ENCODE results near the gene CPSF2.

CPSF2 gene

DNA sequence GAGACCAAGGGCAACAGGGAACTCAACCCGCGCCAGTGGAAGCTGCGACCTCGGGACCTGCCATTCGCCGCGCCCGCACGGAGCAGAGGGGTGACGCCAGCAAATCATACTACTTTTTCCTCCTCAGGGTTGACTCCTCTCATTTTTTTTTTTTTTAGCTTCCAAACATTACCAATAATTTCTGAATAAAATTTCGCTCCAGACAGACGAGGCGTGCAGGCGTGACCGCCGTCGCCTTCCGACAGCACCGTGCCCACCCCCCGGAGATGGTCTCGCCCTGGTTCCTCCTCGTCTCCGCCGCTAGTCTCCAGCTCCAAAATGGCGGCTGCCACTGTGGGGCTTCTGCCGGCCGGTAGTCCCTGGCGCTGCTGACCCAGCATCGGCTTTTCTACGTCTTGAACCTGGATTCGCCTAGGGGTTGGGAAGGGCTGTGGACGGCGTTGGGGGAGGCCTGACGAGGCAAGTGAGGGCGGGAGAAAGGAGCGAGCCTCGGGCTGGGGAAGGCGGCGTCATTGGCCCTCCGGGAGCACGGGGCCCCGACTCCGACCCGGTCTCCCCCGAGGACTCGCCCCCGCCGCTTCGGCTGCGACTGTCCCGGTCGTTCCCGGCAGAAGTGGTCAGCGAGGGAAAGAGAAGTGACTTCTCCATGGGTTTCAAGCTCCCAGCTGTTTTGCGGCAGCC, at the start of gene CPSF2, which contains the start of gene NDUFB1:
CPSF2 (plus strand) TSS at position 300 of the 681 bp plus-strand sequence. CDS start 9,016 bp downstream, outside the sequence.
NDUFB1 (minus strand) TSS at position 37 of the 681 bp plus-strand sequence. CDS start 4,069 bp downstream, outside the sequence.
- in situ Hi-C loops (cut with MboI; ENCODE audit: low sequenced_read_pairs, unreplicated experiment): no loop called here
- TF ChIP-seq, protein P1, sequence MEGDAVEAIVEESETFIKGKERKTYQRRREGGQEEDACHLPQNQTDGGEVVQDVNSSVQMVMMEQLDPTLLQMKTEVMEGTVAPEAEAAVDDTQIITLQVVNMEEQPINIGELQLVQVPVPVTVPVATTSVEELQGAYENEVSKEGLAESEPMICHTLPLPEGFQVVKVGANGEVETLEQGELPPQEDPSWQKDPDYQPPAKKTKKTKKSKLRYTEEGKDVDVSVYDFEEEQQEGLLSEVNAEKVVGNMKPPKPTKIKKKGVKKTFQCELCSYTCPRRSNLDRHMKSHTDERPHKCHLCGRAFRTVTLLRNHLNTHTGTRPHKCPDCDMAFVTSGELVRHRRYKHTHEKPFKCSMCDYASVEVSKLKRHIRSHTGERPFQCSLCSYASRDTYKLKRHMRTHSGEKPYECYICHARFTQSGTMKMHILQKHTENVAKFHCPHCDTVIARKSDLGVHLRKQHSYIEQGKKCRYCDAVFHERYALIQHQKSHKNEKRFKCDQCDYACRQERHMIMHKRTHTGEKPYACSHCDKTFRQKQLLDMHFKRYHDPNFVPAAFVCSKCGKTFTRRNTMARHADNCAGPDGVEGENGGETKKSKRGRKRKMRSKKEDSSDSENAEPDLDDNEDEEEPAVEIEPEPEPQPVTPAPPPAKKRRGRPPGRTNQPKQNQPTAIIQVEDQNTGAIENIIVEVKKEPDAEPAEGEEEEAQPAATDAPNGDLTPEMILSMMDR (IDR thresholded peaks at IDR 0.05; ENCODE audit: borderline replicate concordance, control extremely low read depth, extremely low read depth, insufficient read depth, missing control alignments): no peak

DNA sequence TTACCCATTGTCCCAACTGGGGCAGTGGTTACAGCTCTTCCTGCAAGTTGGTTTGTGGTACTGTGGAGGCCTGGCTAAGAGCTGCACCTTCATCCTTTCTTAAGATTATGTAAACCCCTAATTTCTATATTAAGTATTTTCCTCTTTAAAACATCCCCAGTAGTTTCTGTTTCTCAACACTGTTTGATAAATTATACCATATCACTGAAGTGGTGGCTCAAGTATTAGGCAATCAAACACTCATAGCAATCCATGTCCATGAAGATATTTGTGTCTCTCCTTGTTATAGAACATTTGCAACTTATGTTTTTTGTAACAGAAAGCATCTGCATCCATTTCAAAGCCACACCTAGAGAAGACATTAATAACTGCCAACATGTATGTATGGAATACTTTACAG, 47.2 kb upstream of the CPSF2 start:
- no peak for DNase-seq (ENCODE audit: low spot score)
- in situ Hi-C loops (cut with MboI; ENCODE audit: low sequenced_read_pairs, unreplicated experiment): no loop called here
- TF ChIP-seq, protein P1 (IDR thresholded peaks at IDR 0.05; ENCODE audit: borderline replicate concordance, control extremely low read depth, extremely low read depth, insufficient read depth, missing control alignments): no peak

More for the DNA sequence above, at the start of gene CPSF2, which contains the start of gene NDUFB1:
- peak; percentile 95 for DNase-seq (ENCODE audit: low spot score)

DNA sequence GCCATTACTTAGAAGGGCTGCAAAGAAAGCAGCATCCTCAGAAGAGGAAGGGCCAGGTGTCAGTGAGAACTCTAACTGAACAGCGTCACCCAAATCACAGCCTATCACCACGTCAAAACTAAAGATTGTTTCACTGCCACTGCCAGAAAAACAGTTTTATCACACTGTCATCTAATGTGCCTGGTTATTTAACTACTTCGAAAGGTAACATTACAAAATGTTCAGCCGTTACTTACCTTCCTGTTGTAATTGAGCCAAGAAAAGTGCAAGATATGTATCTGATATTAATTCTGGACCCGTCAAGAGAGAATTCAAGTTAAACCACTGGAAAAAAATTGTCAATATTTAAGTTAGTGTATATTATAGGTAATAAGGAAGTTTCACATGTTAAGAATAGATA, 33.3 kb upstream of the CPSF2 start:
- TF ChIP-seq, protein P1 (IDR thresholded peaks at IDR 0.05; ENCODE audit: borderline replicate concordance, control extremely low read depth, extremely low read depth, insufficient read depth, missing control alignments): no peak
- DNase-seq (ENCODE audit: low spot score): no peak

DNA sequence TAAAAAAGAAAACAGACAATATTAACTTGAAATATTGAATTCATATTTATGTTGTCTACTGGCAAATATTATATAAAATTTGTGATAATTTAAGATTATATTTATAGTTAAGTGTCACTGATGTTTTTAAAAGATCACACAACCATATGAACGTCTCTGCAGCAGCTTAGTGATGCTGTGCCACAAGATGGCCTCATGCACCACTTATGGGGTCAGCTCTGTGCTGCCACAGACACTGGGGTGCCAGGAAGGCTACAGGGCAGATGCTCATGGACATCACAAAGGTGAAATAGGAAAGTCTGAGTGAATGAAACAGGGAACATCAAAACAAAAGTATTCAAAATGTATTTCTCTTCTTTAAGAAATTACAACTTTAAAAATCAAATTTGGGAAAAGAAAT, 28.4 kb upstream of the CPSF2 start:
- in situ Hi-C loops (cut with MboI; ENCODE audit: low sequenced_read_pairs, unreplicated experiment): no loop called here
- no peak for DNase-seq (ENCODE audit: low spot score)
- TF ChIP-seq, protein P1 (IDR thresholded peaks at IDR 0.05; ENCODE audit: borderline replicate concordance, control extremely low read depth, extremely low read depth, insufficient read depth, missing control alignments): peak; percentile 19

More for the DNA sequence above, 33.3 kb upstream of the CPSF2 start:
- in situ Hi-C loops (cut with MboI; ENCODE audit: low sequenced_read_pairs, unreplicated experiment): no loop called here

DNA sequence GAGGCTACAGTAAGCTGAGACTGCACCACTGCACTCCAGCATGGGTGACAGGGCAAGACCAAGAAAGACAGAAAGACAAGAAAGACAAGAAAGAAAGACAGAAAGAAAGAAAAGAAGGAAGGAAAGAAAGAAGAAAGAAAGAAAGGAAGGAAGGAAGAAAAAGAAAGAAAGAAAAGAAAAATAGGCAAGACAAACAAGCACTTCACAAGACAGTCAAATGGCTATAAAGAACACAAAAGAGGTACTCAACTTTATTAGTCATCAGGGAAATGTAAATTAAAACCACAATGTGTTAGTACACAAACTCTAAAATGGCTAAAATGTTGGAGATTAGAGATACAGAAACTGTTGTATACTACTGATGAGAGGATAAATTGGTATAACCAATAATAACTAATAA, 22.0 kb upstream of the CPSF2 start:
- in situ Hi-C loops (cut with MboI; ENCODE audit: low sequenced_read_pairs, unreplicated experiment): no loop called here
- TF ChIP-seq, protein P1 (IDR thresholded peaks at IDR 0.05; ENCODE audit: borderline replicate concordance, control extremely low read depth, extremely low read depth, insufficient read depth, missing control alignments): no peak
- DNase-seq (ENCODE audit: low spot score): no peak

DNA sequence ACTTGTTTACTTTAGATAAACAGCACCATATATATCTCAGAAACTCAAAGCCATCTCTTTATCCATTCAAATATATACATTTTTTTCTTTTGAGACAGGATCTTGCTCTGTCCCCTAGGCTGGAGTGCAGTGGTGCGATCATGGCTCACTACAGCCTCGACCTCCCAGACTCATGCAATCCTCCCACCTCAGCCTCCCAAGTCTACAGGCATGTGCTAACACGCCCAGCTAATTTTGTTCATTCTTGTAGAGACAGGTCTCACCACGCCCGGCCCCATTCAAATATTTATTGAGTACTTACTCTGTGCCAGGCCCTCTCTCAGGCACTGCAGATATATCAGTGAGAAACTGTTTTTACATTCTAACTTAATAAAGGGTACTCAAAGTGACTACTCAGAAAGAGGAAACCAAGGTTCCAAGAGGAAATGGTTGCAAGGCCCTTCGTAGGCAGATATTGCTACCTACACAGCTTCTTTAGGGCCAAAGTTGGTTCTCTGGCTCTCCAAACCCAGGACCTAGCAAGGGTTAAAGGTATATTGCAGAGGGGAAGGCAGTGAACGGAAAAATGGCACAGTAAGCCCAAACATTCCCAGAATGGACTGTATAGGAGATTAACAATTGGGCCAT, 18.3 kb upstream of the CPSF2 start:
- in situ Hi-C loops (cut with MboI; ENCODE audit: low sequenced_read_pairs, unreplicated experiment): no loop called here
- no peak for DNase-seq (ENCODE audit: low spot score)
- TF ChIP-seq, protein P1 (IDR thresholded peaks at IDR 0.05; ENCODE audit: borderline replicate concordance, control extremely low read depth, extremely low read depth, insufficient read depth, missing control alignments): no peak

Data from GM13976 (cell line).